IPS DF 6.9 (cell line): ENCODE data around the gene MORN5.

Experiments used
- DNase-seq: peaks from one replicate; pipeline ENCODE4 v3.0.0-alpha.2; 2013; ENCODE audit warnings: low read depth, low spot score
- H3K27ac ChIP-seq: one replicate; pipeline ENCODE4 v1.5.1; 2013; ENCODE audit warnings: low read length, control low read depth
- H3K27me3 ChIP-seq: 2 replicates; pipeline ENCODE4 v1.6.1; 2013; ENCODE audit warnings: mild to moderate bottlenecking, low read length; ENCODE audit not compliant: control insufficient read depth, insufficient read depth
- H3K36me3 ChIP-seq: 2 replicates; pipeline ENCODE4 v1.6.1; 2013; ENCODE audit warnings: low read length; ENCODE audit not compliant: control insufficient read depth, insufficient read depth
- H3K4me1 ChIP-seq: 2 replicates; pipeline ENCODE4 v1.6.1; 2013; ENCODE audit warnings: low read length; ENCODE audit not compliant: control insufficient read depth, insufficient read depth
- H3K4me3 ChIP-seq: 2 replicates; pipeline ENCODE4 v1.5.1; 2013; ENCODE audit warnings: mild to moderate bottlenecking, low read length
- H3K9me3 ChIP-seq: 2 replicates; pipeline ENCODE4 v1.6.1; 2013; ENCODE audit warnings: low read length, inconsistent platforms; ENCODE audit not compliant: control insufficient read depth, insufficient read depth
- whole genome bisulfite sequencing: extraction: QIAGEN DNeasy Blood & Tissue Kit; methylation state at CpG from one replicate; pipeline ENCODE4 v1.1.7; 2013; ENCODE audit warnings: mixed read lengths, missing lambda C conversion rate; ENCODE audit not compliant: insufficient read length, insufficient coverage; 5-methylcytosine and 5-hydroxymethylcytosine counted together

MORN5 gene

DNA sequence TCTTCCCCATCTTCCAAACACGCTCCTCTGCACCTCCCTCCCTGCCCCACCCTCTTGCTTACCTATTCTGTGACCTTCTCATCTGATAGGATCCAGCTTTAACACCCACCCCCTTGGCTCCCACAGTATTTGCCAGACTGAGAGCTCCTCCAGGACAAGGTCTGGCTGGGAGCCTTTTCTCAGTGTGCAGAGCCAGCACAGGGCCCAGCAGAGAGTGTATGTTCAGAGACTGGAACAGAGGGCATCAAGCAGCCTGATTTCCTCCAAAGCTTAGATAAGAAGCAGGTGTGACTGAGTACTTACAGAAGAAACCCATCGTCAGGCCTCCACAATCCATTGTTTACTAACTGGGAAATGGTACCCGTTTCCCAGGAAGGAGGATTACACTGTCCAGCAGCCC, 42.4 kb downstream of the MORN5 start:
- H3K4me1 ChIP-seq: no peaks in the 10 kb centered on the region; the same call in 1 of the 2 replicates
- no peaks in the 10 kb centered on the region for H3K27me3 ChIP-seq
- H3K4me3 ChIP-seq: no peak overlapping the region
- 100% methylated on average over 1 of the region's 3 CpGs for WGBS
- no peaks in the 10 kb centered on the region for H3K36me3 ChIP-seq
- H3K27ac ChIP-seq: no peak overlapping the region
- DNase-seq: no peak
- no peaks in the 10 kb centered on the region for H3K9me3 ChIP-seq

DNA sequence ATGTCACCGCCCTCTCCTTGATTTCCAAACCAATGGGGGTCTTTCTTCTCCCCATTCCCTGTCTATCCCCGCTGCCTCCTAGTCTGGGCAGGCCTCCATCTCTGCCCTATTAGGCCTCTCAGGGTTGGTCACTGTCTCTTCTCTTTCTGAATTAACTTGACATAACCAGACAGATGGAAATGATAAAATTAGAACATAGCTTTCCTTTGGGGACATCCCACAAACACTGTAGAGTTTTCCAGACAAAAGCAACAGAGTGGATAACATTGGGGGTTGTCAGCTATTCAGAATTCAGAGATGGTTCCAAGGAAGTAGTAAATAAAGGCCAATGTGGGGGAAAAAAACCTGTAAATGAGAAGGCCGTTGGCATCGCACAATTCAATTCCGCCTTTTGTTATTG, 44.3 kb downstream of the MORN5 start:
- Histone ChIP-seq H3K27me3 (no peaks in the 10 kb centered on the region), H3K36me3 (no peaks in the 10 kb centered on the region), H3K27ac (no peak overlapping the region), H3K4me3 (no peak overlapping the region), H3K9me3 (no peaks in the 10 kb centered on the region), H3K4me1 (no peaks in the 10 kb centered on the region; the same call in 1 of the 2 replicates)
- DNase-seq: no peak
- WGBS: no CpG with 5 or more reads among the region's 5 CpGs

DNA sequence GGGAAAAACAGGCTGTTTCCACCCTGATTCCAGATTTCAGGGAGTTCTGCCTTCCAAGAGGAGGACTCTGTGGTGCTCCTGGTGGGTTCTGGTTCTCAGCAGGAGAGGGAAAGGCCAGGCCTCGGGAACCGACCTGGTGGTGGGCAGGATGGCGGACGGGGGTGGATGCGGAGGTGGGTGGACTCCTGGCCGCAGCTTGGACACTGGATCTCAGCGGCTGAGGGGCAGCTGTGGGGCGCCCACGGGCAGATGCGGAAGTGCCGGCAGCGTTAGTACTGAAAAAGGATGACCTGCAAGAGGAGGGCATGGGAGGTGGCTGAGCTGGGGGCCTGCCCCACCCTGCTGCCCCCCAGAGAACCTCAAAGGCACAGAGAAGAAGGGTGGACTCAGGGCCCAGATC, 44.8 kb downstream of the MORN5 start:
- H3K4me1 ChIP-seq: no peaks in the 10 kb centered on the region

DNA sequence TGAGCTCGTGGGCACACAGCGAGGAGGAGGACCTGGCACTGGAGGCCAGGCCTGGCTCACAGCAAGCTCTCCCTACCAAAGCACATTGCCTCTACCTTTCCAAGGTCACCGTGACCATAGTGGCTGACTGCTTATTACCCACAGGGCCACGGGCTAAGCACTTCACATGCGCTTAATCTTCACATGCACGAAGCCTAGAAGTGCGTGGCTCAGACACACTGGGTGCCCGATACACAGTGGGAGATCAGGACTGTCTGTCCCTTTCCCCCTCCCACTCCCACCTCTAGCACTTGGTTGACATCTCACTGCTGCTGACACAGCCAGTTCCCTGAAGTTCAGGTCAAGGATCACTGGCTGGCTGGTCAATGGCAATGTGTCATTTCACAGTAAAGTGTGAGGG, 45.5 kb downstream of the MORN5 start:
- Histone ChIP-seq H3K27ac (no peak overlapping the region), H3K4me1 (no peaks in the 10 kb centered on the region), H3K36me3 (no peaks in the 10 kb centered on the region), H3K4me3 (no peak overlapping the region), H3K9me3 (no peaks in the 10 kb centered on the region), H3K27me3 (no peaks in the 10 kb centered on the region)
- WGBS: no CpG with 5 or more reads among the region's 8 CpGs
- DNase-seq: no peak

More for the DNA sequence above, 44.8 kb downstream of the MORN5 start:
- Histone ChIP-seq H3K36me3 (no peaks in the 10 kb centered on the region), H3K27ac (no peak overlapping the region), H3K9me3 (no peaks in the 10 kb centered on the region), H3K4me3 (no peak overlapping the region), H3K27me3 (no peaks in the 10 kb centered on the region)
- DNase-seq: no peak
- no CpG with 5 or more reads among the region's 12 CpGs for whole genome bisulfite sequencing

DNA sequence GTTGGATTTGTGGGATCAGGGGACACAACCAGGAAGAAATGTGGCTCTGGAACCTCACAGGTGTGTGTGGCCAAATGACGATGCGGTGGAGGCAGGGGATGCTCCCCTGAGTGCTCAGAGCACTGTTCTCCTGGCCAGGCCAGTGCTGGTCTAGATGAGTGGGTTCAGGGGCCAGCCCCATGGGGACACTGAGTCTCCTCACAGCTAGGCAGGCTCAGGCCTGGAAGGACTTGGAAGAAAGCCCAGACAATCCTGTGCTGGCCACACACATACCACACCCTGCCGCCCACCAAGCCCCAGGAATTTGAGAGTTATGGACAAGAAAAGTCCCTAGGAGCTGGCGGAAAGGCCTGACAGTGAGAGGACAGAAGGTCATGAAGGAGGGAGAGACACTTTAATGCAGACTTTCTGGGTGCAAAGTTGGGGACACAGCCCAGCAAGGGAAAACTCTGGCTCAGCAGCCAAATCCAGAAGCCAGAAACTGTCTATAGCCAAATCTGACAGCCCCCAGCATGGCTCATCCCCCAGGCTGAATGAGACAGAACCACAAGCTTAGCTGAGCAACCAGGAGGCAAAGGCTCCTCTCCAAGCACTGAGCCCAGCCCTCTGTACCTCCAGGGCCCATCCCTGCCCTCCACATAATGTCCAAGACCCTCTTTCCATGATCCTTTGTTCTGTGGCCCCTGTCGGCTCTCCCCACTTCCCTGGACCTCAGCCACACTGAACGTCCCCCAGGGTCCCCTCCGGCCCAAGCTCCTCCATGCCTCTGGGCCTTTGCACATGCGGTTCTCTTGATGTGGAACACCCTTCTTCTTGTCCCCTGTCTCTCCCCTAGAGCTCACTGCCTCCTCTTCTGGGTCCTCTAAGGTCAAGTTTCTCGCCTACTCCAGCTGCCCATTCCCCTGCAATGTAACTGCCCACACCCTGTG, 46.7 kb downstream of the MORN5 start:
- DNase-seq: no peak
- Histone ChIP-seq H3K9me3 (no peaks in the 10 kb centered on the region), H3K4me1 (no peaks in the 10 kb centered on the region), H3K27ac (no peak overlapping the region), H3K4me3 (no peak overlapping the region), H3K27me3 (no peaks in the 10 kb centered on the region), H3K36me3 (no peaks in the 10 kb centered on the region)
- no CpG with 5 or more reads among the region's 9 CpGs for WGBS

DNA sequence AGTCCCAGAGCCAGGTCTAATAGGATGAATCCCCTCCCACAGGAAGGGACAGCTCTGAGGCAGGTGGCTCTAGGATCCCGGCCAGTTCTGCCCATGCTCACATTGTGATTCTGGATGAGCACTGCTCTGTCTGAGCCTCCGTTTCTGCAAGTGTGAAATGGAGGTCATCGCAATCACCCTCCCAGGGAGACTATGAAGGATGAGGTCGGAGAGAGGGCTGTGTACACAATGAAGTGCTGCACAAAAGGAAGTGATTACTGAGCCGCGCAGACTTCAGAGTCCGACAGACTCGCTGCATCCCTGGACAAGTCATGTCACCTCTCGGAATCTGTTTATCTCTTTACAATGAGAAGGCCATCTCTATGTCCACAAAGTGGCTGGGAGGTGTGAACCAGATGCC, 47.4 kb downstream of the MORN5 start:
- no CpG with 5 or more reads among the region's 9 CpGs for WGBS
- DNase-seq: no peak
- Histone ChIP-seq H3K36me3 (no peaks in the 10 kb centered on the region), H3K4me1 (no peaks in the 10 kb centered on the region), H3K4me3 (no peak overlapping the region), H3K27ac (no peak overlapping the region), H3K27me3 (peaks cover 3% of the 10 kb centered on the region; the same call in 1 of the 2 replicates), H3K9me3 (no peaks in the 10 kb centered on the region)

DNA sequence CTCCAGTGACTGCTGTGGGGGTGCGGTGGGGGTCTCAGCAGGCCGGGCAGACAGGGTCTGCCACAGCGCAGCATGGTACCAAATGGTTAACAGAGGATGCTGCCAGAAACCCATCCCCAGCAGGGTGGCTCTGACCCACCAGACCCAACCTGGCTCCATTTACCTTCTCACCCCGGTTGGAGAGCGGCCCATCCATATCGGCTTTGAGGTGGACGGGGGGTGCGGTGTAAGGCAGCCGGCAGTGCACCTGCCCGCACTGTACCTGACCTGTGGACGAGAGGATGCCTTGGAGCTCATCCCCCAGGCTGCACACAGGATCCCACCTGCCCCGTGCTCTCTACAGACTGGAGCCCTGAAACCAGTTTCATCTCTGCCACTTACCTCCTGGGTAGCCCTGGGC, 49.7 kb downstream of the MORN5 start:
- peaks cover 17% of the 10 kb centered on the region for H3K27me3 ChIP-seq
- no CpG with 5 or more reads among the region's 12 CpGs for WGBS
- DNase-seq: no peak
- H3K27ac ChIP-seq: no peak overlapping the region
- H3K4me1 ChIP-seq: no peaks in the 10 kb centered on the region
- no peak overlapping the region for H3K4me3 ChIP-seq
- H3K9me3 ChIP-seq: no peaks in the 10 kb centered on the region
- H3K36me3 ChIP-seq: no peaks in the 10 kb centered on the region

DNA sequence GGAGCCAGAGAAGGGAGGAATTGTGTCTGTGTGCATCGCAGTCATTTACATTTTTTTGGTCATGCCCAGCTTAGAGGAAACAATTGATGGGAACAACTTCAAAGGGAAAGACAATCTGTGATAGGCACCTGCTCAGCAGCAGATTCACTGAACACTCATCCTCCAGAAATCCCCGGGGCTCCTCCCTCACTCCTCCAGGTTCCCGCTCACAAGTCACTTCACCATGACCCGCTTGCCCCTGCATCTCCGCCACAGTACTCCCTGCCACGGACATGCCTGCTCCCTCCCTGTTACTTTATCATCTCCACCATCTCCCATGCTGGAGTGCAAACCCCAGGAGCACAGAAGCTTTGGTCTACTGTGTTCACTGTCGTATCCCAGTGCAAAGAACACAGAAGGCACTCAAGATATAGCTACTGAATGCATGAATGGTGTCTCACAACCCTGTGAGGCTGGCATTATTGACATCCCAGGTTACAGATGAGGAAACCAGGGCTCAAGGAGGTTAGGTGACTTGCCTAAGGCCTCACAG, 52.8 kb downstream of the MORN5 start:
- peaks cover 42% of the 10 kb centered on the region for H3K27me3 ChIP-seq

DNA sequence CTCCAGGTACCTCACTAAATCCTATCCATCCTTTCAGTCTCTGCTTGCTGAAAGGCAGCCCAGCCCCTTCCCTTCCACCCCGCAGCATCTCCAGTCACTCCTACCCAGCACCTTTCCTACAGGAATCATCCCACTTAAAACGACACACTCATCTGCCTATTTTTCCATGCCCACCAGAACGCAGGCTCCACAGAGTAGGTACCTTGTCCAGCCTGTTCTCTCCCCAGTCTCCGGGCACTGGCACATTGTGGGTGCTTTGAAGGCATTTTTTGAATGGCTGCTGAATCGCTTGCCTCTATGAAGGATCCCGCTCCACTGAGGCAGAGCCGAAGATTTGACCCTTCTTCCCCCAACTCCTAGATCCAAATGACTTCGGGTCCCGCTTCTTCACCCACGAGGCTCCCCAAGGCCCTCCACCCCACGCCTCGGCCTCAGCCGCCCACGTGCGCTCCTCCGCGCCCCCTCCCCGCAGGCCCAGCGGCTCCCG, 53.4 kb downstream of the MORN5 start:
- no peak overlapping the region for H3K27ac ChIP-seq
- no peaks in the 10 kb centered on the region for H3K9me3 ChIP-seq
- no peak for DNase-seq
- H3K36me3 ChIP-seq: no peaks in the 10 kb centered on the region
- H3K27me3 ChIP-seq: peaks cover 48% of the 10 kb centered on the region
- WGBS: no CpG with 5 or more reads among the region's 20 CpGs
- H3K4me1 ChIP-seq: peaks cover 3% of the 10 kb centered on the region; the same call in 1 of the 2 replicates
- H3K4me3 ChIP-seq: peak overlapping the region; percentile 16; the same call in 1 of the 2 replicates

More for the DNA sequence above, 52.8 kb downstream of the MORN5 start:
- no peak overlapping the region for H3K4me3 ChIP-seq
- H3K4me1 ChIP-seq: peaks cover 3% of the 10 kb centered on the region; the same call in 1 of the 2 replicates
- H3K27ac ChIP-seq: no peak overlapping the region
- H3K36me3 ChIP-seq: no peaks in the 10 kb centered on the region
- no CpG with 5 or more reads among the region's 7 CpGs for WGBS
- no peaks in the 10 kb centered on the region for H3K9me3 ChIP-seq
- no peak for DNase-seq

DNA sequence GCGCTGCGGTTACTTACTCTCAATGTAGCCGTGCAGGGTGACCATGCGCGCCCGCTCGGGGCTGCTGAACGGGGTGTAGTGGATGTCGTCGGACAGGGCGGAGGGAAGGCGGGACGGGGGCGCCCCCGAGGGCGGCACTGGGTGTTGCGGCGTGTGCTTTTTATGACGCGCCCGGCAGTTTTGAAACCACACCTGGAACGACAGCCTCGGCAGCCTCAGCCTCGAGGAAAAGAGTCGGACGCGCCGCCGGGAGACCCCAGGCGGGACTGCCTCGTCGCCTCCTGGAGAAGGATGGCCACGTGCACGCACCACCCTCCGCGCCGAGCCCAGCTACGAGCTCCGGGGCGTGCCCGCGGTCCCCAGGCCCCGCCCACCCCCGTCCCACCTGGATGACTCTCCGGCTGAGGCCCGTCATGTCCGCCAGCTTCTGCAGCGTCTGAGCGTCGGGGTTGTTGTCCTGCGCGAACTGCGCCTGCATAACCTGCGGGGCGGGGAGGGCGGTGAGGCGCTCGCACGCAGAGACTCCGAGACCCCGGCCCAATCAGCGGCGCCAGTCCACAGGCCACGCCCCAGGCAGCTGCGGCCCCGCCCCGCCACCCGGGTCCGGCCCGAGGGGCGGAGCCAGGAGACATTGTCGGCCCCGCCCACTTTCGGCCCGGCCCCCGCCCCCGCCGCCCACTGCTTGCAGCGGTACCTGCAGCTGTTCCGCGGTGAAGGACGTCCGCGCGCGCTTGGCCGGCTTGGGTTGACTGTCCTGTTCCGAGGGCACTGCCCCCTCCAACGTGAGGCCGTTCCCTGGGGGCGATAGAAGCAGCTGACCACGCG, 54.1 kb downstream of the MORN5 start:
- H3K36me3 ChIP-seq: no peaks in the 10 kb centered on the region
- H3K4me1 ChIP-seq: peaks cover 3% of the 10 kb centered on the region
- peaks cover 54% of the 10 kb centered on the region for H3K27me3 ChIP-seq
- no peak overlapping the region for H3K27ac ChIP-seq
- H3K9me3 ChIP-seq: no peaks in the 10 kb centered on the region
- DNase-seq: no peak
- WGBS: no CpG with 5 or more reads among the region's 93 CpGs
- peak overlapping the region; percentile 38; the same call in 1 of the 2 replicates for H3K4me3 ChIP-seq
